HG03575 (cell line): ENCODE data around the gene ARHGEF17.

Experiments
- ATAC-seq: cut with Tn5 transposase; IDR thresholded peaks from one replicate; pipeline ENCODE4 v1.9.1; 2021; ENCODE audit not compliant: unreplicated experiment, insufficient number of reproducible peaks, low FRiP score; ENCODE audit errors: extremely low read depth

The ARHGEF17 gene

DNA sequence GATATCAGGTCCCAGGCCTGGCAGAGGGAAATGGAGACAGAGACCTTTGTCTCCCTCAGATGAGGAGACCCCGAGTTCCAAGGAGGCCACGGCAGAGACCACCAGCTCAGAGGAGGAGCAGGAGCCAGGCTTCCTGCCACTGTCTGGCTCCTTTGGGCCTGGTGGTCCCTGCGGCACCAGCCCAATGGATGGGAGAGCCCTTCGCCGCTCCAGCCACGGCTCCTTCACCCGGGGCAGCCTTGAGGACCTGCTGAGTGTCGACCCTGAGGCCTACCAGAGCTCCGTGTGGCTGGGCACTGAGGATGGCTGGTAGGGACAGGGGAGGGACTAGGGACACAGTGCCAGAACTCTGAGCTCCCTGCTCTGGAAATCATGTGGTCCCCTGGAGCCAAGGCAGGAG, 55.1 kb downstream of the ARHGEF17 start:
- ATAC-seq: no peak

- ATAC-seq: no peak
Measured at GRCh38 chr11:73365352-73366264, 57.5 kb downstream of the ARHGEF17 start.

- no peak for ATAC-seq
Measured at GRCh38 chr11:73366265-73366610, 58.2 kb downstream of the ARHGEF17 start.

DNA sequence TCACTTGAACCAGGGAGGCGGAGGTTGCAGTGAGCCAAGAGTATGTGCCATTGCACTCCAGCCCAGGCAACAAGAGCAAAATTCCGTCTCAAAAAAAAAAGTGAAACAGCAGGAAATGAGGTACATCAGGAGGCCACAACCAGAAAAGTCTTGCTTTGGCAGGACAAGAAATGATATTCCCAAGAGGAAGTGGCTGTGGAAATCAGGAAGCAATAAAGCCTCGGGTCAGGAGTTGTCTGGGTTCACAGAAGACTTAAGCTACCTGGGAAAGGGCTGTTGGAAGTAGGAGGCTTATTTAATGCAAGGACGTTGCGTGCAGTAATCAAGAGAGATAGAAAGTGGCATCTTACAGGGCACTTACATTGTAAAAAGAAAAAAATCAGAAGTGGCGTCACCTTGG, 58.9 kb downstream of the ARHGEF17 start:
- no peak for ATAC-seq

GRCh38 chr11:73367482-73368024, 59.5 kb downstream of the ARHGEF17 start:
- no peak for ATAC-seq

- no peak for ATAC-seq
Measured at GRCh38 chr11:73372375-73372993, 64.4 kb downstream of the ARHGEF17 start.

DNA sequence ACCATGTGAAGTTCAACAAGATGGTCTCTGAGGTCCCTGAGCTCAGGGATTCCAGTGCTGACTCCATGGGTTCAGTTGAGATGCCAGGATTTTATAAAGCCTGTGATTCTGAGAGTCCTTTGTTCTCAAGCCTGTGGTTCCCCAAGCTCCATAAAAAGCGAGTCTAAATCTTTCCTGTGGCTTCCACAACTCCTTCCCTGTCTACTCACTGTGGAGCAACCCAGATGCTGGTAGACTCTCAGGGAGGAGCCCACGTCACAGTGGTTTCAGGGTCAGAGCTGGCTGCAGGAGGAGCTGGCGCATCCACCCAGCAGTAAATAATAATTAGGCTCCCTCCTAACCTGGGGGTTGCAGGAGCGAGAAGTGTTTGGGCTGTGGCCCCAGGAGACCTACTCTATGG, 66.1 kb downstream of the ARHGEF17 start:
- no peak for ATAC-seq

GRCh38 chr11:73375830-73376159, 67.7 kb downstream of the ARHGEF17 start:
- no peak for ATAC-seq

GRCh38 chr11:73376160-73376802, 68.2 kb downstream of the ARHGEF17 start, which contains the start of gene RELT:
TSS of gene RELT (plus strand) at chr11:73376399. CDS start at chr11:73389137, 12,738 bp downstream.
- no peak for ATAC-seq

DNA sequence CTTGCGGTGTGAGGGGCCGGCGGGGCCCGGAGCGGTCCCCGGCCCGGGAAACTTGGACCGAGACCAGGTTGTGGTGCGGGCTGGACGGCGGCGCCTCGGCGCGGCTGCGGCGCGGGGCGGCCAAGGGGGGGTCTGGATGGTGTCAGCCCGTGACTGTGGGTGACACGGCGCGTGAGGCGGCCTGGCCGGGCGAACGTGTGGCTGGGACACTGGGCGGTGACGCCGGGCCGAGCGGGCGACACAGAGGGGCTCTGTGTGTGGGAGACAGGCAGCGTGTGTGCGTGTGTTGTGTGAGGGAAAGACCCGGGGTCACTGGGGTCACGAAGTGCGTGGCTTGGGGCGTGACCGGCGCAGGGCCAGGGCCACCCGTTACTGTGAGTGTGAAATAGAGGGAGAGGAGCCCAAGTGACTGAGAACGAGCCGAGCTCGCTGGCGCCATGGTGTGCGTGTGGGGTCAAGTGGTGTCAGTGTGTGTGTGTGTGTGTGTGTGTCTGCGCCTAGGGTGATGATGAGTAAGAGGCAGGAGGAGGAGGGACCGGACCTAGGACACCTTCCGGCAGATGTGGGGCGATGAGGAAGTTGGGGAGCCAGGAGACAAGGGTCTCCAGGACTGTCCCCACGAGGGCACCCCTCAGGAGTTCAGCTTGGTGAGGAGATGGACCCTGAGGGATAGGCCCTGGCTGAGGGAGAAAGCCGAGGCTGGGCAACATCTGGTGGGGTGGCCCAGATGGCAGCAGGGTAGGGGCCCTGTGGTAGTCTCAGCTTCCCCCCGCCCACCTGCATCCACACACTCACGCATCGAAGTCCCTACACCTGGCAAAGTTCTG, 68.9 kb downstream of the ARHGEF17 start:
- no peak for ATAC-seq

DNA sequence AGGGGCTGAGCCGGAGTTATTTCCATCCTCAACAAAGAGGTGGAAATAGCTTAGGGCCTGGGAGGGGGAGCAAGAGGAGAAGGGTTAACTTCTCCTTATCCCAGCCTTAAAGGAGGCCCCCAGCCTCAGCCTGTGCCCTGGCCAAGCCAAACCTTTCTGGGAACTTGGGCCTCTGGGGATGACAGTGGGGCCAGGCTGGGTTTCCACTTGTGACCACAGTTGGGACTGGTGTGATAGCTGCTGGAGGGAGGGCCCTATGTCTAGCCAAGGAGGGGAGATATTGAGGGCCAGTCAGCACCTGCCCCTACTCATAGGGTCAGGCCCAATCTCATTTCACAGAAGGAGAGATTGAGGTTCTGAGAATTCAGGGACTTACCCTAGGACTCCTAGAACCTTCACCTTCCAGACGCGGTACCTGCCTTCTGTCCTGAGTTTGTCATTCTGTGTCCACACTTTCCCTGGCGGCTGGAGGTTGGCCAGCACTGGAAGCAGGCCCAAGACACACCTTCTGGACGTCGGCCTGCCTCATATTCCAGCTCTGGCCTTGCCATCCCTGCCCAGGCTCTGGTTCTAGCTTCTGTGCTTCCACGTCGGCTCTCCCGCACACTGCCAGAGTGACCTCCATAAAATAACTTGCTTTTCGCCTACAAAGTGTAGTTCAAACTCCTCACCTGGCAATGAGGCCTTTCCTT, 71.3 kb downstream of the ARHGEF17 start:
- no peak for ATAC-seq

DNA sequence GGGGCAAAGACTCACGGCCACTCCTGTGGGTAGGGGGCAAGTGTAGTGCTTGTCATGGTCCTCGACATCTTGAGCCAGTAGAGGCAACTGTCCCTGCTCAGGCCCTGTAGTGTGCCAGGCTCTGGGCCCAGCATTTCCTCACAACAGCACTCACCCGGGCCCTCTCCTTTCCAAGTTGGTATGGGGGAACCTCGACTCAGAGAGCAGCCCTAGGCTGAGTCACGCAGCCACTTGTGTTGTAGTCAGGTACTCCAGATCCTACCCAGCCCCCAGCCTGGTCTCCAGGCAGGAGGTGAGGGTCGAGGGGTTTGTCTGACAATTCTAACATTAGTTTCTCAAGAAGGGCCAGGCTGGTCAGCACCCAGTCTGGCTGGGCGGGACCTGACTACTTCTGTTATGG, 72.3 kb downstream of the ARHGEF17 start:
- ATAC-seq: no peak

DNA sequence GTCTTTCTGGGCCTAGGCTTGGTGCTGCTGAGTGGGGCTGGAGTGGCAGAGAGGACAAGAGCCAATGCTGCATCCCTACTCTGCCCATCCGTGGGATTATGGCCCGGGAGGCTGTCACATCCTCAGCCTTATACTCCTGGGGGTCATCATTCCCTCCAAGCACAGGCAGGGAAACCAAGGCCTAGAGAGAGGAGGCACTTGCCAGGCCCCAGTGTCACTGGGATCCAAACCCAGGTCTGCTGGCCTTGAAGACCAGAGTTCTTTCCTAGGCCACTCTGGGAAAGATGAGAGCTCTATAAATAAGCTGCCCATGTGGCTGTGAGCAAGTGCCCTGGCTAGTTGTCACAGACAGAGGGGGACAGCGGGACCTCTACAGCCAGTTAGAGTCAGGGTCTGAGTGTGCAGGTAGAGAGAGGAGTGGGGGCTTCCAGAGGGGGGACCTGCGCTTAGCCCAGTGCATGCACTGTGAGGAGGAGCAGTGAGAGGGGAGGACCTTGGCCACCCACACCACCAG, 72.9 kb downstream of the ARHGEF17 start:
- ATAC-seq: no peak

GRCh38 chr11:73381589-73381988, 73.5 kb downstream of the ARHGEF17 start:
- ATAC-seq: no peak

DNA sequence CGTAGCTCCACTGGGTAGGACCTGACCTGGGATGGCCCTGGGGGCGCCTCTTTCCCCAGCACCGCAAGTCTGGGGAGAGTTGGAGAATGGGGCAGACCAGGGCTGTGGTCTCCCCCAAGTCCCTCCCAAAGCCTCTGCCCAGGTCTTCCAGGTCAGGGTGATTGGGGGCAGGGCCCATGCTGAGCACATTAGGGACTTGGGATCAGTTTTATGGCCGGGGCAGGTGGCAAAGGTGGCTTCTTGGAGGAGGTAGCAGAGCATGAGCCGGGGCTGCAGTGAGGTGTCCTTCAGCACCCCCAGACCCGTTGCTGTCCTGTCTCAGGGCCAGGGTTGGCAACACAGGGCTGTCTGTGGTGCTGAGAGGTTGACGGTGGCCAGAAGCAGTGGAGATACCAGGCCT, 74.1 kb downstream of the ARHGEF17 start:
- no peak for ATAC-seq

GRCh38 chr11:73382747-73383146, 74.7 kb downstream of the ARHGEF17 start:
- no peak for ATAC-seq

DNA sequence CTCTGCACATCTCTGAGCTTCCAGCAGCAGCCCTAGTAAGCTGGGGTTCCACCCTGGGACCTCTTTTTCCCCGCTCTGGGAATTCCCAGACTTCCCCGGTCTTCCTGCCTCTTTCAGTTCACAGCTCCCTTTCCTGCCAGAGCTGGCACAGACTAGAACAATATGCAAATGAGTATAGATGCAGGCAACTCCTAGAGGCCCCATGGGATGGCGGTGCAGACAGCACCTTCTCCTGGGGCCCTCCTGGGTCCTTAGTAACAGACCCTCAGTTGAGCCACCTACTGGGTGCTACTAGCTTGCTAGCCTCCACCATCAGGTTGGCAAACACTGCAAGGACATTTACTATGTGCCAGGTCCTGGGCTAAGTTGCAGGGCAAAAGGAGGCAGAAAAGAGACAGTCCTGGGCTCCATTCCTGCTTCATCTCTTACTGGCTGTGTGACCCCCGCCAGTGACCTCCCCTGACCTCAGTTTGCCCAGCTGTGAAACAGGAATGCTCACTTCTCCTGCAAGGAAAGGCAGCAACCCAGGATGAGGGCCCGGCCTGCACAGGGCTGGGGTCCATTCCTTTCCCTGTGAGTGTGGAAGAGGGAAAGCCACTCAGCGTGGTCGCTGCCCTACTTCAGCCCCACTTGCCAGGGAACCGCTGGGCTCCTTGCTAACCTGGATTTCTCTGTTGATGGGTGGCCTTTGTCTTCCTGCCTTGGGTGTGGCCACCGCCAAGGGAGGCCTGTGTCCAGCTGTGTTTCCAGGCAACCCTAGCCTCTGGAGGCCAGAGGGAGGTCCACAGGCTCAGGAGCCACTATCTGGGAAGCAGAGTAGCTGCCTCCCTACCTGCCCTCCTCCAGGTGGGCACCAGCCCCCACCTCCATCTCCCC, 75.4 kb downstream of the ARHGEF17 start:
- no peak for ATAC-seq

- ATAC-seq: no peak
Measured at GRCh38 chr11:73384125-73384441, 76.0 kb downstream of the ARHGEF17 start.
